GM11168 (cell line): Measurements from ENCODE around the gene DMC1.
"Not testable (repeated sequence)": the region's sequence is repeated elsewhere in the genome, so short reads cannot be mapped to it uniquely, and the experiment has no call there.

Experiments
- in situ Hi-C: fragments of 300-500 bp; cut with MboI; formaldehyde crosslinking; loops from one replicate; pipeline ENCODE4 v1.12.0; 2022; ENCODE audit warnings: low sequenced_read_pairs; ENCODE audit not compliant: unreplicated experiment

Gene DMC1, protein sequence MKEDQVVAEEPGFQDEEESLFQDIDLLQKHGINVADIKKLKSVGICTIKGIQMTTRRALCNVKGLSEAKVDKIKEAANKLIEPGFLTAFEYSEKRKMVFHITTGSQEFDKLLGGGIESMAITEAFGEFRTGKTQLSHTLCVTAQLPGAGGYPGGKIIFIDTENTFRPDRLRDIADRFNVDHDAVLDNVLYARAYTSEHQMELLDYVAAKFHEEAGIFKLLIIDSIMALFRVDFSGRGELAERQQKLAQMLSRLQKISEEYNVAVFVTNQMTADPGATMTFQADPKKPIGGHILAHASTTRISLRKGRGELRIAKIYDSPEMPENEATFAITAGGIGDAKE

GRCh38 chr22:38569972-38570778, at the start of gene DMC1:
Gene DMC1, minus strand, starts transcription at chr22:38570183. Its CDS starts 1,927 bp downstream, at chr22:38568256.
- in situ Hi-C loops, result loop anchor here (25.0 kb wide), 1 partner anchor 508 kb away; the partner anchor contains the start of gene PICK1

DNA sequence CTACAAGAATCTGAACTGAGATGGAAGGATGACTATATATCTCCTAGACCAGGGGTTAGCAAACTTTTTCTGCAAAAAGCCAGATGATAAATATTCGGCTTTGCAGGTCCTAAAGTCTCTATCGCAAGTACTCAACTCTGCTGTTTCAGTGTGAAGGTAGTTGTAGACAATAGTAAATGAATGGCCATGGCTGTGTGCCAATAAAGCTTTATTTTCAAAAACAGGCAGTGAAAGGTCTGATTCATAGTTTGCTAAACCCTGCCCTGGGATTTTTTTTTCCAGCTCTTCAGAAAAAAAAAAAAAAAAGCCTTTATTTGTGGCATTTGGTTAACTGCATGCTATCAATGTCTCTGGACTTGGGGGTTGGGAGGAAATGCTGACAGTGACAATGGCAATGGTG, 48.7 kb upstream of the DMC1 start:
- in situ Hi-C loops, result no loop called here

DNA sequence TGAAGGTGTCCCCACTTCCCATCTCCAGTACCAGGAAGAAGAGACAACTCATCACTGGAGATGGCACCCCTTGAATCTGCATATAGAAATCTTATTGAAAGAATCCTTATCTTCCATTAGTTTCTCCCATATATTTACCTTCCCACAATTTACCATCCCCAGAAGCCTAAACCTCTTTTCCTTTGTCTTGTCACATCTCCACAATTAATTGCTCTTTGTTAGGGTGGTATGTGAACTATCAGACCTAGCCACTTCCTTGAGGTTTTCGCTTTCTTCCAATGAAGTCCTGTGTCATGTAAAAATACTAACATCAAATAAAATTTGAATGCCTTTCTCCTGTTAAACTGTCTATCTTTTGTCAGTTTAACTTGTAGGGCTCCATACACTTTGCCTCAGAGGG, 48.3 kb upstream of the DMC1 start:
- in situ Hi-C loops, result no loop called here

GRCh38 chr22:38615064-38615405, 45.1 kb upstream of the DMC1 start:
- in situ Hi-C loops, result not testable (repeated sequence)

DNA sequence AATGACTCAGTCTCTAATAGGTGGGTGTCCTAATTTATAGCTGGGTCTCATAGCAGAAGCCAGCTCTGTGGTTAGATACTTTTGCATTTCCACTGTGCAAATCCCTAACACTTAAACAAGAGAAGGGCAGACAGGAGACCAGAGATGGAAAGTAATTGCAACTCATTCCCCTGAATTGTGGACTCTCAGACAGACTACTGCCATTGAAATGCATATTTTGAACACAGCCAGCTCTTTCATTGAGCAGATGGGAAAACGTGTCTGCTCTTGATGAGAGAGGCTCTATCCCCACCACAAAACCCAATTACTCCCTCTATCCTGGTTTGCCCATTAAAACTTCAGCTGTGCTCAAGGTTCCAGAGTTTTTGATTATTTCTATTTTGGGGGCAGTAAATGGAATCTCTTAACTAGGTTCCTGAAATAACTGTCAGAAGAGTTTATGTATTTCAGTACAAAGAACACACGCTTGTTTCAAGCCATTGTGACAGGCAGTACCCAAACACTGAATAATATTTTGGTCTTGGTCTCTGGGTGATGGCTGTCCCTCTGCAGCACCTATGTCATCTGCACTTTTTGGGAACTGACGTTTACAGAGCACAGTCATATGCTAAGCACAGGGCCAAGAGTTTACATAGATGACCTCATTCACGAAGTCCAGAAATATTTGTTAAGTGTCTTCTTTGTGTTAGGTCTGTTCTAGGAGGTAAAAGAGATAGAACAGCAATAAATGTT, 44.5 kb upstream of the DMC1 start:
- in situ Hi-C loops, result no loop called here

DNA sequence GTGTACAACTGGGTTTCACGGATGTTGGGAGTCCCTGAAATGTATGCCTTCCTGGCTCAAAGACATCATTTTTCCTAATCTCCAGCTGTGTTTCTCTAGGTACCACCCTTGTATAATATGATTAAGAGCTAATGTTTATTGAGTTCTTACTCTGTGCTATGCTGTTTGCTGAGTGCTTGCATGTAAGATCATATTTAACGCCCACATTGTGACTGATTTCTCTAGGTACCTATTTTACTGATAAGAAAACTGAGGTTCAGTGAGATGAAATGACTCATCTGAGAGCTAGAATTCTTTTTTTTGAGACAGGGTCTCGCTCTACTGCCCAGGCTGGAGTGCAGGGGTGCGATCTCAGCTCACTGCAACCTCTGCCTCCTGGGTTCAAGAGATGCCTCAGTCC, 43.6 kb upstream of the DMC1 start:
- in situ Hi-C loops, result no loop called here

DNA sequence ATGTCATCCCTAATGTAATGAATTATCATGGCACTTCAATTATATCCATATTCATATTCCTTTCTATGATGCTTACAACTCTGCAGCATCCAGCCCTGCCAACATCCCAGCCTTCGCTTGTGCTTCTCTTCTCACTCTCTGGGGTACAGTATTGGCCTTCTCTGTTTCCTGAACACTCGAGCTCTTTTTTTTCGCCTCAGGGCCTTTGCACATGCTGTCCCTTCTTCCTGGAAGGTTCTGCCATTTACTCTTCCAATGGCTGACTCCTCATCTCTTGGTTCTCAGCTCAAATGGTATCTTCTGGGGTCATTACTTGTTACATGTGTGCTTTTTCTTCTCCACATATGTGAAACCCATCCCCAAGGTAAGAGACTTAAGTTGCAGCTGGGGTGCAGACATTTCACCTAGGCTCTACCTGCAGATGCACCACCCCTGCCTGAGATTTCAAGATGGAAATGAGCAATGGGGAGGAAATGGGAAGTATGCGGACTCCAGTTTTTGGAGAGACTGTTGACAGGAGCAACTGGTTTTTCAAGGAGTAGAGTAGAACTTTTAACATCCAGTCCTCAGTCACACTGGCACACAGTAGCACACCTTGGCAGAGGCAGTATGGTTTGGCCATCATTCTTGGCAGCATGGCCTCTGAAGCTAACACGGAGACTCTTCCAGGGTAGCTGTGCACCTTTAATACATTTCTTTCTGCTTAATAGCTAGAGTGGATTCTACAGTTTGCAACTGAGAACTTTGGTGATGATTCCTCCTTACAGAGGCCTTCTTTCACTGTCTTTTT, 42.4 kb upstream of the DMC1 start:
- in situ Hi-C loops, result no loop called here

DNA sequence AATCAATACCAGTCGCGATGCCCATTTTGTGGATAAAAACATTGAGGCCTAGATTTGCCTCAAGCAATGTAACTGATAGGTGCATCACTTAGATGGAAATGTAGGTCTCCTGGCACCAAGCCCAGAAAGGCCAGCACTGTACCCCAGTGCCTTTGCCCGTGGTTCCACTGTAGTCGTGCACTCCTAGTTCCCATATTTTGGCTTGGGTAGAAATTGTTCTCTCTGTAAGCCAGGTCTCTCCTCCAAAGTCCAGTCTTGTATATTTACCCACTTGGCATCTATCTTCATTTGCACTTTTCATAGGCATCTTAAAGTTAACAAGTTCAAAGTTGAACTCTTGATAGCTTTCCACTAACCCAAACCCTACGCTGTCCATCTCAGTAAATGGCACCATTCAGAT, 41.6 kb upstream of the DMC1 start:
- in situ Hi-C loops, result no loop called here

DNA sequence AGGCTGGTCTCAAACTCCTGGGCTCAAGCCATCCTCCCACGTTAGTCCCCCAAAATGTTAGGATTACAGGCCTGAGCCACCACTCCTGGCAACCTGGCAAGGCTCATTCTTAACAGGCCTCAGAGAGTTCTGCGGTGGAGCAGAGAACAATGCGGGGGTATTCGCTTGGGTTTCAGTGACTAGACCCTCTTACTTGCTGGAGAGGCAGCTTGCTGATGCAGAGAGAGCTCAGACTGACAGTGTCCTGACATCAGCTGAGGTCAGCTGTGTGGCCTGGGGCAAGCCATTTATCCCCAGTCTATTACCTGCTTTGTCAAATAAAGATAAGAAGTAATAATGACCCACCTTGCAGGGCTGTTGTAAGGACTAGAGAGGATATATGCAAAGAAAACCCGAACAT, 40.3 kb upstream of the DMC1 start:
- in situ Hi-C loops, result no loop called here

DNA sequence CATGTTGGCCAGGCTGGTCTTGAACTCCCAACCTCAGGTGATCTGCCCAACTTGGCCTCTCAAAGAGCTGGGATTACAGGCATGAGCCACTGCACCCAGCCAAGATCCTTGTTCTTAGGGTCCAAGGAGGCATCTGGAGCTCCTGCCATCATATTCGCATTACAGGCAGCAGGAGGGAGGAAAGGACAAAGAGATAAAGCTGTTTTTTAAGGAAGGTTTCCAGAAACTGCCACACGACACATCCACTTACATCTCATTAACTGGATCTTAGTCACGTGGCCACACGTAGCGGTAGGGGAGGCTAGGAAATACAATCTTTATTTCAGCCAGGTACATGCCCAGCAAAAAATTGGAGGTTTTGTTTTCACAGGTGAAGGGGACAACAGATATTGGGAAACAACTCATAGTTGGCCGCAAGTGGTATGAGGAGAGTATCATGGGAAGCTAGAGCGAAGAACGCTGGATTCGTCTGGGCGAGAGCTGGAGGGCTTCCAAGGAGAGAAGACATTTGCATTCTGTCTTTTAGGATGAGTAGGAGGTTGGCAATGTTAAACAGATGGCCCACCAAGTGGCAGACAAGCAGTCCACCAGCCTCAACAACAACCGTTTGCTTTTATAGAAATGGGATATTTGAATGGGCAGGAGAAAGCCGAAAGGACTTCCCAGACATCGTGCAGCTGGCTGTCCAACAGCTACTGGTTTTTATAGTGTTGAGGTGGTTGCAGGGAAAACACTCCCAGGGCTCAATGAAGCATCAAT, 39.2 kb upstream of the DMC1 start:
- in situ Hi-C loops, result no loop called here

DNA sequence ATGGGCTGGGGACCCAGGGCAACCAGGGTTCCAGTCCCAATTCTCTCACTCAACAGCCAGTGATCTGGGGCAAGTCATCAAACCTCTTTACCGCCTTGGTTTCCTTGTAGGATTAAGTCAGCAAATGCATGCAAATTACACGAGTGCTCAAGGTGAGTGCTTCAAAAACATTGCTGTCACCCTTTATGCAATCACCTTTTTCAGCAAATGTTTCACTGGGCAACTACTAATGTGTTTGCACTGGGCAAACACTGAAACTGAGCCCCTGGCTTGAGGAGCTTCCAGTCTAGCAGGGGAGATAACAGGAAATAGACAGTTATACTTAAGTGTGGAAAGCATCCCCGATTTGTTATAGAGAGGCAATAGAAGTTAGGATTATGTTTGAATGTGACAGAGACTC, 37.7 kb upstream of the DMC1 start:
- in situ Hi-C loops, result no loop called here

GRCh38 chr22:38602166-38602565, 32.2 kb upstream of the DMC1 start:
- in situ Hi-C loops, result no loop called here

GRCh38 chr22:38601221-38601764, 31.3 kb upstream of the DMC1 start:
- in situ Hi-C loops, result no loop called here

GRCh38 chr22:38599466-38599865, 29.5 kb upstream of the DMC1 start:
- in situ Hi-C loops, result no loop called here

DNA sequence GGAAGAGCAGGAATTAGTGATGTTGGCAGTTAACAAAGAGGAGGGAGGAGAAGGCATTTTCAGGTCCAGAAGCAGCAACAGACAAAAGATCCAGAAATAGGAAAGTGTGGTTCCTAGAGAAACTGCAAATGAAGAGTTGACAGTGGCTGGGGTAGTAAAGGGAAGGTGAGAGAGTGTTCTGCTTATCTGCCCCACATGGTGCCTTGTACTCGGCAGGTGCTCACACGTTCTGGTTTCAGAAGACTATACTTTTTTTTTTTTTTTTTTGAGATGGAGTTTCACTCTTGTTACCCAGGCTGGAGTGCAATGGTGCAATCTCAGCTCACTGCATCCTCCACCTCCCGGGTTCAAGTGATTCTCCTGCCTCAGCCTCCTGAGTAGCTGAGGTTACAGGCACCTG, 12.9 kb upstream of the DMC1 start:
- in situ Hi-C loops, result not testable (repeated sequence)

DNA sequence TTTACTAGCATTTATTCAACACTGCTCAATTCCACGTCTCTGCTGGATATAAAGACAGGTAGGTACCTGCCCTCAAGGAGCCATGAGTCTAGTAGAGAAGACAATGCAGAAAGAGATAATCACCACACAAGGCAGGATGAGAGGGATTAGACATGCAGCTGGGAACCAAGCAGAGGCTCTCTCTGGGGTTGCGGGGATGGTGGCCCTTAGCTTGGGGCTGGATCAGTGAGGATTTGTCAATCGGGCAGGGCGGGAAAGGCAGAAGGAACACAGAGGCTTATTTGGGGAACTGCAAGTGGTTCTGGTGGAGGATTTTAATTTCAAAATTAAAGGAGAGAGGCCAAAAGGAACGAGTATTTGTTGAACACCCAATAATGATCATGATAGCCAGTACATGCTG, 8.5 kb upstream of the DMC1 start:
- in situ Hi-C loops, result no loop called here

GRCh38 chr22:38572065-38572464, 2.1 kb upstream of the DMC1 start:
- in situ Hi-C loops, result loop anchor here (25.0 kb wide), 1 partner anchor 510 kb away; the partner anchor contains the start of gene PICK1

GRCh38 chr22:38570779-38571364, 889 bp upstream of the DMC1 start:
- in situ Hi-C loops, result loop anchor here (25.0 kb wide), 1 partner anchor 509 kb away; the partner anchor contains the start of gene PICK1
